Tracheal epithelial cell (primary cell): ENCODE data around the gene ZNF232. TPM values are rescaled to one million over a fixed set of nuclear protein-coding genes. Genes with fewer than 3 reads are reported as not detected.

ENCODE experiments used
- total RNA-seq: library from RNA; depleted of rRNA; stranded (reverse); fragments of >200 nt; gene quantifications from 2 replicates; pipeline ENCODE4 v1.2.1, GENCODE V29; 2014

The ZNF232 gene
- total RNA-seq = 5.3 and 5.5 TPM in 2 replicates

DNA sequence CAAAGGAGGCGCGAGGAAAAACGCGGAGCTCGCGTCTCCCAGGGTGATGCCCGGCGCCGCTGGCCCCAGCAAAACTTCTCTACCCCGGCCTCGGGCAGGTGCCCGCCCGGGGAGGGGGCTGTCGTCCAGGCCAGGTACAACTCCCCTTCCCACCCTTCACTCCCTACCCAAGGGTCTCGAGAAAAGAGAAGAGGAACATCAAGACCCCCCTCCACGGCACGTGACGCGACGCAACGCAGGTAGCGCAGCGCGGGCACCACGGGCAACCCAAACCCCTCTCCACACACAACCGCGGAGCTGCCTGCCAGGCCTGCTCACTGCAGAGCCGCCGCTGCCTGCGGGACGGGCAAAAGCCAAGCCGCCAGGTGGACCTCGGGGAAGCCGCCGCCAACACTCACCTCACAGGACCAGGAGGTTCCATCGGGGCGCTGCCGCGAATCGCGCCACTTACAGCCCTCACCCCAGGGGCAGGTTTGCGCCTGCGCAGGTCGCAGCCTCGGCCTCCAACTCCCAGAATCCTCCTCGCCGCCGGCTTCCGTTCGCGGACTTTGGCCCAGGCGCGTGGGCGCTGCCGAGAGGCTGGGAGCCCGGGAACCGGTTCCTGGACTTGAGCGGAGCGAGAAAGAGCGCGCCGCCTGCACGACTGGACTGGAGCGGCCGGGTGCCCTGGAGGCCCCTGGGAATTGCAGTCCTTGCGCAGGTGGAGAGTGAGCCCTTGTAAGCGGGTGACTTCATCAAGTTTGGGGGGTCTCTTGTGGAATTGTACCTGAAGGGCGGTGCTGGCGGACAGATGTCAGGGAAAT lies at the start of gene ZNF232:
Gene ZNF232 (minus strand): TSS at position 477 of the 803 bp plus-strand sequence. CDS start 56 bp downstream, at position 421.

DNA sequence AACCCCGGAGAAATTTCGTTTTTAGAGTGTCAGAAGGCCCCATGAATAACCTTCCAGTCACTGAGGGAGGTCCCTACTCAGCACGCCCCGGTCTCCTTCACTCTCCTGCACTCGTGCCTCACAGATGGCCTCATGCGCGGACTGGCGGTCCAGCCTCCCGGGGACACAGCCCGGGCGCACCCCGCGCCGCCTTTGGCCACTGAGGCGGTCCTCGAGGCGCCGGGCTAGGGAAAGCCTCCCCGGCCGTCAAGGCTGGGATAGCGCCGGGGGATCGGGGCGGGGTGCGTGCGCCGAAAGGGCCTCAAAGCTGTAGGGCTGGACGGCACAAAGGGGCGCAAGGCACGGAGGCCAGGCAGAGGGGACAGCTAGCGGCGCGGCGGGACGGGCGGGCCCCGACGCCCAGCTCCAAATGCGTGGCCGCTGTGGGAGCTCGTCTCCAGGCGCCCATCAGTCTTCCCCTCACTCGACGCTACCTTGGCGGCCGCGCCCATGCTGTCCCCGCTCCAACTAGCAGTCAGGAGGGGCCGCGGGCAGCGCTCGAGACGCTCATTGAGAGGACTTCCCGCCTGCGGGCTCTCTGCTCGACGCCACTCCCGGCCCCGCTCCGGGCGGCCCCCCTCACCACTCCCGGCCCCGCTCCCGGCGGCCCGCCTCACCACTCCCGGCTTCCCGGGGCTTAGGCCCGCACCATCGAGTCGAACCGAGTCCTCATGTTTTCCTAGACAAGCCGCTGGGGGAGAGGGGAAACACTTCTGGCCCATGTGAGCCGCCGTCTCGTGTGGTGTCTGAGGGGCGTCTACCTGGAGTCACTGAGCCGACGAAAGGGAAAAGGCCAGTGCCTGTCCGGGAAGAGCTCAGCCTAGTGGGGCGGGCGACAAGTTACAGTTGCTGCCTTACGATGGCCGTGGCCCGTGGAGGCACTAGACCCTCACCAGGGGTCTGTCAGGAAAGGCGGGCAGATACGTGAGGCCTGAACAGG lies 4.3 kb upstream of the ZNF232 start, which contains the start of gene USP6:
Gene USP6 (plus strand): TSS at position 360 of the 979 bp plus-strand sequence. CDS start 14,336 bp downstream, outside the sequence.

DNA sequence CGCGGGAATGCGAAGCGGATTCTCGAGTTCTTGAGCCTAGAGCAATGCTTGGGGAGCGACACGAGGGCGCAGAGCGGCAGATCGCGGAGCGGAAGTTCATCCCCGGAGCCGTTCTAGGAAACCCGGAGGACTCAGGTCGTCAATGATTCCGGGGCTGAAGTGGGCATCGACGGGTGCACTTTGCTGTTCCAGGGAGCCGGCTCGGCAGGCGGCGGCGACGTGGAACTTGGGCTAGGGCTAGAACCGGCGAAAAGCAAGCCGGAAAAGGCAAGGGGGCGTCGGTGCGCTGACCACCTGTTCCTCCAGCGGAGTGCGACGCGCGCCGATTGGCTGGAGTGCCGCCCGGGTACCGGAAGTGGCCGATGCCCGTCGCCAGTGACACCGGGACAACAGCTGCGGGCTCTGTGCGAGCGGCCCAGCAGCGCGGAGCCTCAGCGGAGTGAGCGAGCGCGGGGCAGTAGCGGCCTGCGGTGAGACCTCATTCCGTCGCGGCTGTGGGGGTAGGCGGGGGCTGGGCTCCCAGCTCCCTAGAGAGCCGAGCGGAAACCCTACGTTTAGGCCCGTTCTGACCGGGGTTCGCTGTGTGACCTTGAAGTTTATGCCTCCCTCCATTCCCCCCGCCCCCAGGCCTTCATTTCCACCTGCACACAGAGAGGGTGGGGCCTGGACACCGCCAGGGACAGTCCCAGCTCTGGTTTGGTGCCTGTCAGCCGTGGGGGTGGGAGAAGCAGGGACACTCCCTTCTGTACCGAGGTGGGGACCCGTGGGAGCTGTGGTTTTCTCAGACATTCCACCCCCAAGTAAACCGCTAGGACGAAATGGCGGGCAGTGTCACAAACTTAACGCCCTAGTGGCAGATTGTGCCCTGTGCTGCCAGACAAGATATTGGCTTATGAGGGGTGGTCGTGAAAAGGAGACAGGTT lies 33.3 kb downstream of the ZNF232 start, which contains the start of gene ZFP3:
Gene ZFP3 (plus strand): TSS at position 362 of the 923 bp plus-strand sequence. CDS start 13,038 bp downstream, outside the sequence.

Other genes with a start within 250 kb of the ZNF232 start
- gene C17orf107, start 212.3 kb downstream of the ZNF232 start, total RNA-seq = 1.7 and 2.9 TPM in 2 replicates
- 0.24 and 0.64 TPM in 2 replicates for gene CHRNE, start 208.8 kb downstream of the ZNF232 start, total RNA-seq
- not detected in 2 replicates for gene GP1BA, start 179.6 kb downstream of the ZNF232 start, total RNA-seq
- gene SLC25A11, start 171.8 kb downstream of the ZNF232 start, total RNA-seq = 65.4 and 88.4 TPM in 2 replicates
- 24.5 and 26.0 TPM in 2 replicates for gene RNF167, start 171.6 kb downstream of the ZNF232 start, total RNA-seq
- gene PFN1, start 163.3 kb downstream of the ZNF232 start, total RNA-seq = 382 and 601 TPM in 2 replicates
- 1.5 and 3.9 TPM in 2 replicates for gene ENO3, start 160.8 kb downstream of the ZNF232 start, total RNA-seq
- 34.7 and 38.2 TPM in 2 replicates for gene SPAG7, start 144.1 kb downstream of the ZNF232 start, total RNA-seq
- 4.5 and 5.3 TPM in 2 replicates for gene CAMTA2, start 124.2 kb downstream of the ZNF232 start, total RNA-seq
- gene INCA1, start 114.4 kb downstream of the ZNF232 start, total RNA-seq = 0.21 TPM in 1 of 2 replicates, not detected in the other
- gene KIF1C, start 113.9 kb downstream of the ZNF232 start, total RNA-seq = 103 and 111 TPM in 2 replicates
- 0.48 and 1.7 TPM in 2 replicates for gene SLC52A1, start 76.5 kb downstream of the ZNF232 start, total RNA-seq
- gene ZFP3, start 33.4 kb downstream of the ZNF232 start, total RNA-seq = 0.43 and 0.48 TPM in 2 replicates
- gene USP6, start 4.2 kb upstream of the ZNF232 start, total RNA-seq = not detected in 2 replicates
- 2.3 and 4.6 TPM in 2 replicates for gene ZNF594, start 80.0 kb upstream of the ZNF232 start, total RNA-seq
- gene SCIMP, start 123.0 kb upstream of the ZNF232 start, total RNA-seq = under 0.01 TPM in 1 of 2 replicates, not detected in the other
- gene RABEP1, start 170.4 kb upstream of the ZNF232 start, total RNA-seq = 28.4 and 37.5 TPM in 2 replicates